Measurements from ENCODE around the gene DUOXA2.
"Not testable (repeated sequence)": the region's sequence is repeated elsewhere in the genome, so short reads cannot be mapped to it uniquely, and the experiment has no call there.

DUOXA2 gene

GRCh38 chr15:45095661-45096060 is 18.5 kb upstream of the DUOXA2 start:
- Histone ChIP-seq H3K27ac (ENCODE audit: low read length) (no peak overlapping the region), H3K4me1 (ENCODE audit: control insufficient read depth, insufficient read depth, low read length) (0 out of 2 replicates have a peak, but pooled peaks cover 1% of the 10 kb centered on the region), H3K9me3 (ENCODE audit: control insufficient read depth, insufficient read depth, low read length) (no peaks in the 10 kb centered on the region), H3K36me3 (ENCODE audit: control insufficient read depth, insufficient read depth, low read length) (no peaks in the 10 kb centered on the region), H3K4me3 (ENCODE audit: low read length) (no peak overlapping the region), H3K27me3 (ENCODE audit: control insufficient read depth, insufficient read depth, low read length) (no peaks in the 10 kb centered on the region)
- DNase-seq (ENCODE audit: low read depth, low spot score) = no peak
- WGBS (ENCODE audit: insufficient coverage, insufficient read length) = no CpG with 5 or more reads among the region's 11 CpGs

GRCh38 chr15:45097466-45097865 is 16.7 kb upstream of the DUOXA2 start:
- no peaks in the 10 kb centered on the region for H3K9me3 ChIP-seq (ENCODE audit: control insufficient read depth, insufficient read depth, low read length)
- no CpG with 5 or more reads among the region's 7 CpGs for WGBS (ENCODE audit: insufficient coverage, insufficient read length)
- H3K36me3 ChIP-seq (ENCODE audit: control insufficient read depth, insufficient read depth, low read length) = no peaks in the 10 kb centered on the region
- H3K27me3 ChIP-seq (ENCODE audit: control insufficient read depth, insufficient read depth, low read length) = no peaks in the 10 kb centered on the region
- no peak overlapping the region for H3K27ac ChIP-seq (ENCODE audit: low read length)
- H3K4me1 ChIP-seq (ENCODE audit: control insufficient read depth, insufficient read depth, low read length) = peaks cover 7% of the 10 kb centered on the region; the same call in 1 of the 2 replicates
- DNase-seq (ENCODE audit: low read depth, low spot score) = no peak
- no peak overlapping the region for H3K4me3 ChIP-seq (ENCODE audit: low read length)

DNA sequence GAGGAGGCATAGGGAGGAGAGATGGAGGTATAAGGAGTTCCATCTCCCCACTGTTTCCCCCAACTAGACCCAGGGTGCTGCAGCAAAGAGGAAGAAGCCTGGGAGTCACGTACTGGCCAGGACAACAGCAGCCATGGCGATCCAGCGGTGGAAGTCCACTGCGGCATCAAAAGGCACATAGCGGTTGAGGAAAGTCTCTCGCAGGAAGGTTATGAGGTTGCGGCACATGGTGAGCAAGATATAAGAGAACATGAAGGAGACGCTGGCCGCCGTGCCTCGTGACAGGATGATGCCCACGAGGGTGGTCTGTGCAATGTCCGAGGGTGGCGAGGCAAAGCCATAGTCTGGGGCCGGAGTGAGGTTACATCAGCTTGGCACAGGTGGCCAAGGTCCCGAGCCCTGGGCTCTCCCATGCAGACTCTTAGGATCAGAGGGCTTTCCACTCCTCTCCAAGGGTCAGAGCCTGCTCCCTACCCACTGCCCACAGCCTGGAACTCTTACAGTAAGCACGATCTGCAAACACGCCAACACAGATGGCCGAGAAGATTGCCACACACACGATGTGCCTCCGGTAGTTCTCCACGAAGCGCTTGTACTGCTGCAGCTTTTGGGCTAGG is 14.5 kb upstream of the DUOXA2 start:
- H3K27ac ChIP-seq (ENCODE audit: low read length) = no peak overlapping the region
- H3K4me3 ChIP-seq (ENCODE audit: low read length) = no peak overlapping the region
- no peaks in the 10 kb centered on the region for H3K9me3 ChIP-seq (ENCODE audit: control insufficient read depth, insufficient read depth, low read length)
- no peaks in the 10 kb centered on the region for H3K27me3 ChIP-seq (ENCODE audit: control insufficient read depth, insufficient read depth, low read length)
- no peak for DNase-seq (ENCODE audit: low read depth, low spot score)
- WGBS (ENCODE audit: insufficient coverage, insufficient read length) = no CpG with 5 or more reads among the region's 23 CpGs
- H3K36me3 ChIP-seq (ENCODE audit: control insufficient read depth, insufficient read depth, low read length) = no peaks in the 10 kb centered on the region
- H3K4me1 ChIP-seq (ENCODE audit: control insufficient read depth, insufficient read depth, low read length) = peaks cover 7% of the 10 kb centered on the region; the same call in 1 of the 2 replicates

DNA sequence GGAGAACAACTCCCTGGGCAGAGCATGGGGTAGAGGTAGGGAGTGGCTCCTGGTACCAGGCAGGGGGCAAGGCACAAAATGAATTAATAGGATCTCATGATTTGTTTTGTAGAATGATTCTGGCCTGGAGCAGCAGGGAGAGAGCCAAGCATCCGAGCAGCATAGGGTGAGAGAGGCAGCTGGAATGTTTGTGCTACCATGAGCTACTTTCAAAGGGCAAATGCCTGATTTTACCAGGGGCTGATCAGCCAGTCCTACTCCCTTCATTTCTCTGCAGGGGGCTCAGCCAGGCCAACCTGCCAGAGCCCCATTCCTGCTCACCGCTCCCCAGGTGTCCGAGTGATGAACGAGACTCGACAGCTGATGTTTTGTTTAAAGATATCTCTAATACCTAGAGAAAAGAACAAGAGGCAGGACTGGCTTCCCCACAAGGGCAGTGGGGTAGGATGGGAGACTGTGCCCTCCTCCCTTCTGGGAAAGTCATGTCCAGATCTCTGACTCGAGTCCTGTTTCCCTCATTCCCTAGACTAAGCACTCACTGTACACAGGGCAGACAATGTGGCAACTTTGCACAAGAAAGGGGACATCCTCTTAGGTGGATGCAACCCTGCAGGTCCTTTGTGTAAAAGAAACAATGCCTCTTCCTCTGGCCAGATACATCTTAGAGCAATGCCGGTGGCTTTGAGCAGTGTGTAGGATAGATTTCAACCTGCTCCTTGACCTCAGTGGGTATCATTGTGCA is 13.1 kb upstream of the DUOXA2 start:
- no peaks in the 10 kb centered on the region for H3K27me3 ChIP-seq (ENCODE audit: control insufficient read depth, insufficient read depth, low read length)
- H3K4me3 ChIP-seq (ENCODE audit: low read length) = no peak overlapping the region
- WGBS (ENCODE audit: insufficient coverage, insufficient read length) = no CpG with 5 or more reads among the region's 7 CpGs
- H3K27ac ChIP-seq (ENCODE audit: low read length) = no peak overlapping the region
- peaks cover 7% of the 10 kb centered on the region; the same call in 1 of the 2 replicates for H3K4me1 ChIP-seq (ENCODE audit: control insufficient read depth, insufficient read depth, low read length)
- no peaks in the 10 kb centered on the region for H3K36me3 ChIP-seq (ENCODE audit: control insufficient read depth, insufficient read depth, low read length)
- DNase-seq (ENCODE audit: low read depth, low spot score) = no peak
- no peaks in the 10 kb centered on the region for H3K9me3 ChIP-seq (ENCODE audit: control insufficient read depth, insufficient read depth, low read length)

DNA sequence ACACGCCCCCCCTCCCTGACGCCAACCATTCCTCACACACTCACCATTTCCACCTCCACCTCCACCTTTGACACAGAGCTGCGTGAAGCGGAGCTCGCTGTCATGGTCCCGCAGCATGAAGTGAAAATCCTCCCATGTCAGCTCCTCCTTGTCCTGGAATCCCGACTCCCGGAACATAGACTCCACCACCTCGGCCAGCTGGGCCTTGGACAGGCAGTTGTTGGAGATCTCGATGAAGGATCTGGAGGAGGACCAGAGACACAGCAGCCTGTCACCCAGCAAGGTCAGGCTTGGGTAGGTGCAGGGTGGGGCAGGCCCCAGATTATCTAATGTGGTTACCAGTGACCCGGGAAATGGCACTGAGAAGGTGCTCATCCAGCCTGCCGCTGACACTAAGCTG is 12.4 kb upstream of the DUOXA2 start:
- WGBS (ENCODE audit: insufficient coverage, insufficient read length) = no CpG with 5 or more reads among the region's 12 CpGs
- no peaks in the 10 kb centered on the region for H3K27me3 ChIP-seq (ENCODE audit: control insufficient read depth, insufficient read depth, low read length)
- no peaks in the 10 kb centered on the region for H3K9me3 ChIP-seq (ENCODE audit: control insufficient read depth, insufficient read depth, low read length)
- peaks cover 7% of the 10 kb centered on the region; the same call in 1 of the 2 replicates for H3K4me1 ChIP-seq (ENCODE audit: control insufficient read depth, insufficient read depth, low read length)
- H3K27ac ChIP-seq (ENCODE audit: low read length) = no peak overlapping the region
- no peak overlapping the region for H3K4me3 ChIP-seq (ENCODE audit: low read length)
- H3K36me3 ChIP-seq (ENCODE audit: control insufficient read depth, insufficient read depth, low read length) = no peaks in the 10 kb centered on the region
- no peak for DNase-seq (ENCODE audit: low read depth, low spot score)

DNA sequence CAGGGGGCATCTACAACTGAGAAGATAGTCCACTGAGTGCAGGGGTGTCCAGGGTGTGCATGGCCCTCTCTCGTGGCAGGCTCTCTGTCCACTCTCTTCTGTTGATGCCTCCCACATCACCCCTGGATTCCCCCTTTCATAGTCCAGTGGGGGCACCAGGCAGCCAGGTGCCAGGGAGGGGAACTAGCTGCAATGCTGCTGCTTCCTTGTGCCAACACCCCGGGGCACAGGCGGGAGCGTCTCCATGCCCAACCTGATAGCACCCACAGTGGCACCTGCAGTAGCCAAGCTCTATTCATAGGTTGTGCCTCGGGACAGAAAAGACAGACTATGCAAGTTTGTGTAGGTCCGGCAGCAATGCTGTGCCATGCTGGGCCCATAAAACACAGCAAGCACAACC is 11.9 kb upstream of the DUOXA2 start:
- no peaks in the 10 kb centered on the region for H3K9me3 ChIP-seq (ENCODE audit: control insufficient read depth, insufficient read depth, low read length)
- no CpG with 5 or more reads among the region's 6 CpGs for WGBS (ENCODE audit: insufficient coverage, insufficient read length)
- H3K4me1 ChIP-seq (ENCODE audit: control insufficient read depth, insufficient read depth, low read length) = peaks cover 7% of the 10 kb centered on the region; the same call in 1 of the 2 replicates
- H3K27ac ChIP-seq (ENCODE audit: low read length) = no peak overlapping the region
- H3K4me3 ChIP-seq (ENCODE audit: low read length) = no peak overlapping the region
- H3K27me3 ChIP-seq (ENCODE audit: control insufficient read depth, insufficient read depth, low read length) = no peaks in the 10 kb centered on the region
- DNase-seq (ENCODE audit: low read depth, low spot score) = no peak
- no peaks in the 10 kb centered on the region for H3K36me3 ChIP-seq (ENCODE audit: control insufficient read depth, insufficient read depth, low read length)

DNA sequence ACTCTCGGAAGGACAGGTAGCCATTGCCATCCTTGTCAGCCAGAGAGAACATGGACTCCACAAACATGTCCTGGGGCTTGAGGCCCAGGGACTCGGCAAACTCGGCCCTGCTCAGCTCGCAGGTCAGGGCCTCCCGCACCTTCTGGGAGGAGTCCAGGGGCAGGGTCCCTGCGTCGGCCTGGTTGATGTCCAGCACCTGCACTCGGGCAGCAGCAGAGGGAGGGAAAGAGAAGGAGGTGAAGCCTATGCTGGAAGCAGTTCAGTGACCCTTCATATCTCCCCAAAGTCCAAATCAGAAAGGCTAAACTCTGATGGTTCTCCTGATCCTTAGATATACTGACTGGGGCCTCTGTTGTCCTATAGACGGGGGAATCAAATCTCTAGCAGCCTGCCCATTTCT is 10.0 kb upstream of the DUOXA2 start:
- not testable (repeated sequence) for H3K27me3 ChIP-seq (ENCODE audit: control insufficient read depth, insufficient read depth, low read length); H3K4me1 ChIP-seq (ENCODE audit: control insufficient read depth, insufficient read depth, low read length); H3K36me3 ChIP-seq (ENCODE audit: control insufficient read depth, insufficient read depth, low read length); H3K4me3 ChIP-seq (ENCODE audit: low read length); H3K27ac ChIP-seq (ENCODE audit: low read length); H3K9me3 ChIP-seq (ENCODE audit: control insufficient read depth, insufficient read depth, low read length); DNase-seq (ENCODE audit: low read depth, low spot score)
- no CpG with 5 or more reads among the region's 9 CpGs for WGBS (ENCODE audit: insufficient coverage, insufficient read length)

DNA sequence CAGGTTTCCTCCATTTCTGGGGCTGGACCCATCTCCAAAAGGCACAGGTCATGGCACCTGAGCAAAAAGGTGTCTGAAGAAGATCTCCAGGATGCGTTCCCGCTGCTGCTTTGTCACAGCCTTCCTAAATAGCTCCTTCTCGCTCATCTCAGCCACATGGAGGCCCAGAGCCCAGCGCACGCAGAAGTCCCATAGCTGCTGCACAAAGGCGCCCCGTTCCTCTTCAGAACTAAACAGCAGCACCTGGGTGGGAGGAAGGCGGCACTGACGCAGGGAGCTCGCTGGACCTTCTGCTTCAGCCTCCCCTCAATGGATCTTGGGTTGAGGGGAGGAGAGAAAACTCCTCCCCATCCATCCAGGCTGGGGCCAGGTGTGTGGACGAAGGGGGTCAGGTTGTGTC is 8.5 kb upstream of the DUOXA2 start:
- H3K27ac ChIP-seq (ENCODE audit: low read length) = no peak overlapping the region
- no peak overlapping the region for H3K4me3 ChIP-seq (ENCODE audit: low read length)
- no peaks in the 10 kb centered on the region for H3K36me3 ChIP-seq (ENCODE audit: control insufficient read depth, insufficient read depth, low read length)
- WGBS (ENCODE audit: insufficient coverage, insufficient read length) = no CpG with 5 or more reads among the region's 11 CpGs
- peaks cover 12% of the 10 kb centered on the region for H3K27me3 ChIP-seq (ENCODE audit: control insufficient read depth, insufficient read depth, low read length)
- peaks cover 7% of the 10 kb centered on the region; the same call in 1 of the 2 replicates for H3K4me1 ChIP-seq (ENCODE audit: control insufficient read depth, insufficient read depth, low read length)
- DNase-seq (ENCODE audit: low read depth, low spot score) = no peak
- no peaks in the 10 kb centered on the region for H3K9me3 ChIP-seq (ENCODE audit: control insufficient read depth, insufficient read depth, low read length)

DNA sequence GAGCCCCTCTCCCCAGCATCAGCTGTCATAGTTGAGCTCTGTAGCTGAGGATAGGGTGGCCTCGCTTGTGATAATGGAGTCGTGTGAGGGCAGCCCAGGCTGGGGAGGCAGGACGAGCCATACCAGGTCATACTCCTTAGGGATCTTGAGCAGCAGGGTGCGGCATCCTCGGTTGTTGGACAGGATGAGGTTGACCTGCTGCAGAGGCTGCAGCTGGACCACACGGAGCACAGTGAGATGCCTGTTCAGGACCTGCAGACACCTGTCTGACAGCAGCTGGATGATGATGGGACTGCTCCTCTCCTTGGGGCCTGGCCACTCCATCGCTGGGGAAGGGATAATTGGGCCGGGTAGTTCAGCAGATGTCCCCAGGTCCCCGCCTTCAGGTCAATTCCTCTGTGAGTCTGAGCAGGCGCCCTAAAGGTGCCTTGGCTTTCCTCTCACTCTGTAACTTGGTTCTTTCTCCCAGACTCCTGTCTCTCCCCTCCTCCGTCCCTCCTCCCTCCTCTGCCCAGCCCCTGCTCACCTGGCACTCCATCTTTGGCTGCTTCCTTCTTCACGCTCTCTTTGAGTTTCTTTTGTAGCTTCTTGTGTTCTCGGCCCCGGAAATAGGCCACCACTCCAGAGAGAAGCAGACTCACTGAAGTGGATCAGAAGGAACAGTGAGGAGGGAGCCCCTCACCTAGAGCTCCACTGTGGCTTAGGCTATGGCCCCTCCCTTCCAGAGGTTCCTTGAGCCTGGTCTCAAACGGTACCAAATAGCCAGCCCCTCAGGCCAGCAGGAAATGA is 7.9 kb upstream of the DUOXA2 start:
- peaks cover 13% of the 10 kb centered on the region for H3K27me3 ChIP-seq (ENCODE audit: control insufficient read depth, insufficient read depth, low read length)
- H3K27ac ChIP-seq (ENCODE audit: low read length) = no peak overlapping the region
- H3K9me3 ChIP-seq (ENCODE audit: control insufficient read depth, insufficient read depth, low read length) = no peaks in the 10 kb centered on the region
- H3K4me1 ChIP-seq (ENCODE audit: control insufficient read depth, insufficient read depth, low read length) = peaks cover 4% of the 10 kb centered on the region; the same call in 1 of the 2 replicates
- no peaks in the 10 kb centered on the region for H3K36me3 ChIP-seq (ENCODE audit: control insufficient read depth, insufficient read depth, low read length)
- no peak for DNase-seq (ENCODE audit: low read depth, low spot score)
- no CpG with 5 or more reads among the region's 15 CpGs for WGBS (ENCODE audit: insufficient coverage, insufficient read length)
- H3K4me3 ChIP-seq (ENCODE audit: low read length) = no peak overlapping the region

- Histone ChIP-seq H3K9me3 (ENCODE audit: control insufficient read depth, insufficient read depth, low read length) (no peaks in the 10 kb centered on the region), H3K27ac (ENCODE audit: low read length) (no peak overlapping the region), H3K4me3 (ENCODE audit: low read length) (no peak overlapping the region), H3K36me3 (ENCODE audit: control insufficient read depth, insufficient read depth, low read length) (no peaks in the 10 kb centered on the region), H3K4me1 (ENCODE audit: control insufficient read depth, insufficient read depth, low read length) (peaks cover 2% of the 10 kb centered on the region; the same call in 1 of the 2 replicates), H3K27me3 (ENCODE audit: control insufficient read depth, insufficient read depth, low read length) (peaks cover 32% of the 10 kb centered on the region)
- no CpG with 5 or more reads among the region's 10 CpGs for WGBS (ENCODE audit: insufficient coverage, insufficient read length)
- no peak for DNase-seq (ENCODE audit: low read depth, low spot score)
Observed at GRCh38 chr15:45107941-45108630, 6.0 kb upstream of the DUOXA2 start.
